GM19397 (cell line): ENCODE results near the gene SUDS3.
"Not testable (repeated sequence)": the region's sequence is repeated elsewhere in the genome, so short reads cannot be mapped to it uniquely, and the experiment has no call there.

Source experiments
- ATAC-seq: cut with Tn5 transposase; IDR thresholded peaks from one replicate; pipeline ENCODE4 v1.9.1; 2021; ENCODE audit warnings: mild to moderate bottlenecking, moderate library complexity; ENCODE audit not compliant: unreplicated experiment

The SUDS3 gene

GRCh38 chr12:118391424-118391823 lies 15.1 kb downstream of the SUDS3 start:
- no peak for ATAC-seq

GRCh38 chr12:118391836-118392235 lies 15.5 kb downstream of the SUDS3 start:
- ATAC-seq: no peak

GRCh38 chr12:118397708-118398440 lies 21.5 kb downstream of the SUDS3 start:
- no peak for ATAC-seq

GRCh38 chr12:118398524-118398923 lies 22.2 kb downstream of the SUDS3 start:
- no peak for ATAC-seq

- ATAC-seq: no peak
Measured at GRCh38 chr12:118398940-118399339, 22.6 kb downstream of the SUDS3 start.

- ATAC-seq: no peak
Measured at GRCh38 chr12:118402251-118402650, 25.9 kb downstream of the SUDS3 start.

GRCh38 chr12:118404876-118405521 lies 28.6 kb downstream of the SUDS3 start:
- no peak for ATAC-seq

- ATAC-seq: not testable (repeated sequence)
Measured at GRCh38 chr12:118408241-118408640, 31.9 kb downstream of the SUDS3 start.

GRCh38 chr12:118409834-118410233 lies 33.5 kb downstream of the SUDS3 start:
- ATAC-seq: no peak

GRCh38 chr12:118417942-118418341 lies 41.6 kb downstream of the SUDS3 start:
- no peak for ATAC-seq

- no peak for ATAC-seq
Measured at GRCh38 chr12:118418385-118419057, 42.2 kb downstream of the SUDS3 start.

- ATAC-seq: no peak
Measured at GRCh38 chr12:118420673-118421072, 44.3 kb downstream of the SUDS3 start.

- no peak for ATAC-seq
Measured at GRCh38 chr12:118424884-118425283, 48.5 kb downstream of the SUDS3 start.

- no peak for ATAC-seq
Measured at GRCh38 chr12:118425364-118425763, 49.0 kb downstream of the SUDS3 start.

GRCh38 chr12:118427819-118428218 lies 51.5 kb downstream of the SUDS3 start:
- no peak for ATAC-seq

- no peak for ATAC-seq
Measured at GRCh38 chr12:118428643-118429042, 52.3 kb downstream of the SUDS3 start.

- ATAC-seq: no peak
Measured at GRCh38 chr12:118429688-118430383, 53.5 kb downstream of the SUDS3 start.

- no peak for ATAC-seq
Measured at GRCh38 chr12:118430516-118430915, 54.2 kb downstream of the SUDS3 start.

GRCh38 chr12:118432812-118433545 lies 56.6 kb downstream of the SUDS3 start:
- no peak for ATAC-seq

- ATAC-seq: no peak
Measured at GRCh38 chr12:118436002-118436730, 59.8 kb downstream of the SUDS3 start.
